Gastrocnemius medialis (tissue), 4 donors: ENCODE results near the gene BIN2.

Experiments
- CTCF ChIP-seq, 5 experiments: fragments of 450-650 bp in 3 of 5; fragments of 200-600 bp in 2 of 5; sonication (generic) in 2 of 5; IDR thresholded peaks in 4 of 5; conservative IDR thresholded peaks in 1 of 5; 1 replicate in 4 of 5; 2 replicates in 1 of 5; pipeline ENCODE4 v1.5.1; 2016 to 2019; ENCODE audit warnings: antibody characterized with exemption in 5 of 5, mild to moderate bottlenecking in 3 of 5, moderate library complexity in 3 of 5
- POLR2A ChIP-seq, 2 donors: fragments of 450-650 bp; IDR thresholded peaks; one replicate each; pipeline ENCODE4 v1.6.1; 2017; ENCODE audit warnings: antibody characterized with exemption in 2 of 2, mild to moderate bottlenecking in 2 of 2, moderate library complexity in 2 of 2

GRCh38 chr12:51242876-51243275 is 81.1 kb downstream of the BIN2 start:
- TF ChIP-seq POLR2A (IDR thresholded peaks at IDR 0.05) (no peak), CTCF (IDR thresholded peaks at IDR 0.05 in 4 of 5, conservative IDR thresholded peaks at IDR 0.05 in 1 of 5) (no peak)
